Measurements from ENCODE around the gene FAM222A. TPM values are rescaled to one million over a fixed set of nuclear protein-coding genes. Genes with fewer than 3 reads are reported as not detected.
"Not testable (repeated sequence)": the region's sequence is repeated elsewhere in the genome, so short reads cannot be mapped to it uniquely, and the experiment has no call there.

The FAM222A gene
- total RNA-seq, 2 donors from 2014 or later = 0.68 to 2.9 TPM

DNA sequence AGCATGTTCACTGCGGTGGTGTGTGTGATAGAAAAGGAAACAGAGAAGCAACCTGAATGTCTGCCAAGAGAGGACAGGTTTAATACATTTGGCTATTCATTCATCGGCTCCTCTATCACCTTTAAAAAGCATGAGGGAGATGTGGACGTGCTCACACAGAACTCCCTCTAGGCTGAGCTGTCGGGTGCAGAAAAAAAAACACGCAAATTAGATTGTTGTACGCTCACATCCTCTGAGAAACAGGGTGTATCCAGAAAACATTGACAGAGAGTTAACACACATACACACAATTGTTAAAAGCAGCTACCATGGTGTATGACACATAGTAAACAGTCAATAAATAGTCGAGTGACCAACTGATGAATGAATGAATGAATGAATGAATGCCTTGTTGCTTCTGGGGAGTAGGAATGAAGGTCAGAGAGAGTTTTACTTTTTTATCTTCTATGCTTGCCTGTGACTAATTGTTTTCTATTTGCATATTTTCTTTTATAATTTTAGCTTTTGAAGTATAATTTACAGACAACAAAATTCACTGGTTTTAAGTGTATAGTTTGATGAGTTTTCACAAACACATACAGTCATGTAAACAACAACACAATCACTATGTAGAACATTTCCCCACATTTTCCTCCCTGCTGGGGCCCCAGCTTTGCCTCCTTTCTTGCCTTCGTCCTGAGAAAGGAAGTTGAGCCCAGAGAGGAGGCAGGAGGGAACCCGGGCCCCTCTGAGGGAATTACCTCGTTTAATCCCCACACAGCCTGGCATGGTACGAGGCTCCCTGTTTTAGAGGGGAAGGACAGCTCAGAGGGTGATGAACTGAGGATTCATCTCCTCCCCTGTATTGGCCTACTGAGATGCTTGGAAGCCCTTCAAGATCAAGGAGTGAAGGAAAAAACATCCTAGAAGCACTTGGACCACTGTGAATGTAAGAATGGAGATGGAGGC, 19.7 kb upstream of the FAM222A start:
- TF ChIP-seq CTCF (IDR thresholded peaks at IDR 0.05) = no peak

GRCh38 chr12:109694629-109695028, 19.0 kb upstream of the FAM222A start:
- not testable (repeated sequence) for ATAC-seq (ENCODE audit: insufficient number of reproducible peaks, low FRiP score, low read depth); H3K9me3 ChIP-seq; H3K4me1 ChIP-seq (ENCODE audit: control insufficient read depth in 1 of 2, low read depth in 2 of 2); DNase-seq (ENCODE audit: low spot score); H3K4me3 ChIP-seq; H3K27me3 ChIP-seq (replicated peaks; ENCODE audit: insufficient read depth); H3K27ac ChIP-seq; H3K36me3 ChIP-seq

More for the DNA sequence above, 19.7 kb upstream of the FAM222A start:
- no peaks in the 10 kb centered on the region for H3K9me3 ChIP-seq
- DNase-seq (ENCODE audit: low spot score) (no peak), ATAC-seq (ENCODE audit: insufficient number of reproducible peaks, low FRiP score, low read depth) (no peak)
- no peak overlapping the region for H3K27ac ChIP-seq
- no peaks in the 10 kb centered on the region for H3K36me3 ChIP-seq
- H3K4me3 ChIP-seq = no peak overlapping the region
- H3K4me1 ChIP-seq (ENCODE audit: control insufficient read depth in 1 of 2, low read depth in 2 of 2) = no peaks in the 10 kb centered on the region
- no peaks in the 10 kb centered on the region for H3K27me3 ChIP-seq (replicated peaks; ENCODE audit: insufficient read depth)

DNA sequence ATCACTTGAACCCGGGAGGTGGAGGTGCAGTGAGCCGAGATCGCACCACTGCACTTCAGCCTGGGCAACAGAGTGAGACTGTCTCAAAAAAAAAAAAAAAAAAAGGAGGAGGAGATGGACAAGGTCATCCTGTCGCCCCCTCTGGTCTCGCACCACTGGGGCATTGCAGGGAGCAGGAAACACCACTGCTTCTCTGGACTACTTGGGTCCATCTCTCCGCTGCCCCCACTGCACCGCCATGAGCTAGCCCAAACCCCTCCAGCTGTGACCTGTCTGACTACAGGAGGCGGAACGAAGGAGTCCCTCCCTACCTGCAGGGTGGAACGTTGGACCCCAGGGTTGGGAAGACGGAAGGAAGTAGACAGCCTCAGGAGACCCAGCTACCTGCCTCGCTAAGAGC, 18.2 kb upstream of the FAM222A start:
- no peaks in the 10 kb centered on the region for H3K27me3 ChIP-seq (replicated peaks; ENCODE audit: insufficient read depth)
- no peaks in the 10 kb centered on the region for H3K36me3 ChIP-seq
- ATAC-seq (ENCODE audit: insufficient number of reproducible peaks, low FRiP score, low read depth) (no peak), DNase-seq (ENCODE audit: low spot score) (no peak)
- no peak for TF ChIP-seq CTCF (IDR thresholded peaks at IDR 0.05)
- H3K4me3 ChIP-seq = no peak overlapping the region
- H3K4me1 ChIP-seq (ENCODE audit: control insufficient read depth in 1 of 2, low read depth in 2 of 2) = no peaks in the 10 kb centered on the region
- H3K27ac ChIP-seq = no peak overlapping the region
- H3K9me3 ChIP-seq = no peaks in the 10 kb centered on the region

DNA sequence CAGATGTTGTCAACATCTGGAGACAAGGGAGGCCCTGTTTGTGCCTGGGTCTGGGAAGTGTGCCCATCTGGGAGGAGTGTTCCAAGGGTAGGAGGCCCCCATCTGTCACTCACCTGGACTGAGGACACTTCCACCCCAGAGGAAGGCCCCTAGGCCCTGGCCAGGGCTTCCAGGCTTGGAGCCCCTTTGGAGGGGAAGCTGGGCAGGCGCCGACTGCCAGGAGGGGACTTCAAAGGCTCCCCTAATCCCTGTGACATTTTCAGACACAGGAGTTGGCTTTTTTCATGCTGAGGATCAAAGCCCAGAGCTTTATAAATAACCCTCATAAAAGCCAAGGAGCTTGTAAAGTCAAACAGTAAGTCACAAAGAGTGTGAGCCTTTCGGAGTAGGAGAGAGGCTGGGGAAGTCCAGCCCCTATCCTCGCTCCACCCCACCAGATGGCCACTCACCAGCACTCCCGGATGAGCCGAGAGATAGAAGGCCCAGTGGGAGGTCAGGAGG, 17.6 kb upstream of the FAM222A start:
- Histone ChIP-seq H3K9me3 (no peaks in the 10 kb centered on the region), H3K27me3 (replicated peaks; ENCODE audit: insufficient read depth) (no peaks in the 10 kb centered on the region), H3K36me3 (no peaks in the 10 kb centered on the region), H3K4me3 (no peak overlapping the region), H3K4me1 (ENCODE audit: control insufficient read depth in 1 of 2, low read depth in 2 of 2) (no peaks in the 10 kb centered on the region), H3K27ac (no peak overlapping the region)
- TF ChIP-seq CTCF (IDR thresholded peaks at IDR 0.05) = no peak
- DNase-seq (ENCODE audit: low spot score) (no peak), ATAC-seq (ENCODE audit: insufficient number of reproducible peaks, low FRiP score, low read depth) (no peak)

DNA sequence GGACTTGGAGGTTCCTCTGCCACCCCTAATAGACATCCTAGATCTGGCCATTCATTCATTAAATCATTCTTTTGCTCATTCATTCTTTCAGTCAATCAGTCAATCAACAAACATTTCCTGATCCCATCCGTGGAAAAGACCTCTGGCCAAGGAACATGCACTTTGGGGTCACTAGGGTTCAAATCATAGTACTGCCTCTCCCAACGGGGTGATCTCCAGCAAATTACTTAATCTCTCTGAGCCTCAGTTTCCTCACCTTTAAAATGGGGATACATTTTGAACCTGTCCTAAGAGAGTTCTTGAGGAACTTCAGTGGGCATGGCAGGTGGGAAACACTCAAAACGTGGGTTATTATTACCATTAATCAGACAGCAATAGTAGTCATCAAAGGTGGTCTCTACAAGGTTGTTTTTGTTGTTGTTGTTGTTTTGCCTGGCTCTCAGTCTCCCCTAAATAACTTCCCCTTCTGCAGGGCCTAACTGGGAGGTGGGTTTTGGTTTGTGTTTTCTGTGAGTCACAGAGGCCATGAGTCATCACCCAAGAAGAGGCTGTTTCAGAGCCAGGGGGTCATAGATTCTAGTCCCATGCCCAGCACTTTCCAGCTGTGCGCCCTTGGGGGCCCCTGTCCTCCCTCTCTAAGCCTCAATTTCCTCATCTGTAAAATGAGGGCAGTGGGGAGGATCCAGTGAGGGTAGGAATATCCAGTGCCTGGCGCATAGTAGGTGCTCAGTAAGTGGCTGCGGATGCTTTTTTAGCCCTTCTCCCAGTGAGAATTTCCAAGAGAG, 16.9 kb upstream of the FAM222A start:
- Histone ChIP-seq H3K4me1 (ENCODE audit: control insufficient read depth in 1 of 2, low read depth in 2 of 2) (no peaks in the 10 kb centered on the region), H3K27ac (no peak overlapping the region), H3K27me3 (replicated peaks; ENCODE audit: insufficient read depth) (no peaks in the 10 kb centered on the region), H3K9me3 (no peaks in the 10 kb centered on the region), H3K36me3 (no peaks in the 10 kb centered on the region), H3K4me3 (no peak overlapping the region)
- no peak for TF ChIP-seq CTCF (IDR thresholded peaks at IDR 0.05)
- ATAC-seq (ENCODE audit: insufficient number of reproducible peaks, low FRiP score, low read depth) (no peak), DNase-seq (ENCODE audit: low spot score) (no peak)

Measured in thoracic aorta (tissue), 2 donors.